AG04449 (cell line): ENCODE data around the gene RBM43.

ENCODE experiments used
- CTCF ChIA-PET: fragments of 350-600 bp; formaldehyde crosslinking; extraction: SDS; loops from one replicate; lab custom pipeline; 2021; ENCODE audit warnings: antibody characterized with exemption; lab: Yijun Ruan, JAX
- POLR2A ChIA-PET: fragments of 400-600, 350-600 bp; formaldehyde crosslinking; extraction: SDS; loops from one replicate; lab custom pipeline; 2020; ENCODE audit warnings: antibody characterized with exemption, inconsistent platforms; lab: Yijun Ruan, JAX
- DNase-seq: peaks from one replicate; pipeline ENCODE4 v3.0.0-alpha.2; 2010; ENCODE audit warnings: low read depth, low spot score
- H3K4me3 ChIP-seq: 2 replicates; pipeline ENCODE4 v1.5.1; 2011; ENCODE audit warnings: low read depth, mild to moderate bottlenecking, control low read depth, low read length
- TF ChIP-seq, protein P1 (sequence below): IDR thresholded peaks from one replicate; pipeline ENCODE4 v1.5.1; 2011; ENCODE audit warnings: mild to moderate bottlenecking, moderate library complexity, low read length, control low read depth, inconsistent platforms; ENCODE audit not compliant: insufficient read depth; ENCODE audit errors: missing control alignments

RBM43 gene

DNA sequence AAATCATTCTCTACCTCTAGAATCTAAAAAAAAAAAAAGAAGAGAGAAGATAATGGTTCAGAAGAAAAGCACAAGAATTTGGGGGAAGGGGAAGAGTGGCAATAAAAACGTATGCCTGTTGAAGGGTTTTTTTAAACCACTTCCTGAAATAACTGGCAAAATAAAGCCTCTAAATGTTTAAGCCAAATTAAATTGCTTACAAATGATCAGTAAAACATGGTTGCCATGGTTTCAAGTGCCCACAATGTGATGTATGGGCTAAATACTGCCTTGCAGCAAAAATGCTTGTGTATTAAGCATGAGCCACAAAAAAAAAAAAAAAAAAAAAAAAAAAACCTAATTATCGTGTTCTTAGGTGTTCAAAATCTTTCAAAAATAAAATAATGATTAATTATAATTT lies 60.8 kb downstream of the RBM43 start:
- no peak overlapping the region for H3K4me3 ChIP-seq
- TF ChIP-seq, protein P1, sequence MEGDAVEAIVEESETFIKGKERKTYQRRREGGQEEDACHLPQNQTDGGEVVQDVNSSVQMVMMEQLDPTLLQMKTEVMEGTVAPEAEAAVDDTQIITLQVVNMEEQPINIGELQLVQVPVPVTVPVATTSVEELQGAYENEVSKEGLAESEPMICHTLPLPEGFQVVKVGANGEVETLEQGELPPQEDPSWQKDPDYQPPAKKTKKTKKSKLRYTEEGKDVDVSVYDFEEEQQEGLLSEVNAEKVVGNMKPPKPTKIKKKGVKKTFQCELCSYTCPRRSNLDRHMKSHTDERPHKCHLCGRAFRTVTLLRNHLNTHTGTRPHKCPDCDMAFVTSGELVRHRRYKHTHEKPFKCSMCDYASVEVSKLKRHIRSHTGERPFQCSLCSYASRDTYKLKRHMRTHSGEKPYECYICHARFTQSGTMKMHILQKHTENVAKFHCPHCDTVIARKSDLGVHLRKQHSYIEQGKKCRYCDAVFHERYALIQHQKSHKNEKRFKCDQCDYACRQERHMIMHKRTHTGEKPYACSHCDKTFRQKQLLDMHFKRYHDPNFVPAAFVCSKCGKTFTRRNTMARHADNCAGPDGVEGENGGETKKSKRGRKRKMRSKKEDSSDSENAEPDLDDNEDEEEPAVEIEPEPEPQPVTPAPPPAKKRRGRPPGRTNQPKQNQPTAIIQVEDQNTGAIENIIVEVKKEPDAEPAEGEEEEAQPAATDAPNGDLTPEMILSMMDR: no peak
- CTCF ChIA-PET: interaction anchor here (0.9 kb wide), 1 partner anchor 38 kb away, joined by 3 read pairs; no protein-coding TSS in a partner anchor
- DNase-seq: no peak
- POLR2A ChIA-PET: no interaction called here

DNA sequence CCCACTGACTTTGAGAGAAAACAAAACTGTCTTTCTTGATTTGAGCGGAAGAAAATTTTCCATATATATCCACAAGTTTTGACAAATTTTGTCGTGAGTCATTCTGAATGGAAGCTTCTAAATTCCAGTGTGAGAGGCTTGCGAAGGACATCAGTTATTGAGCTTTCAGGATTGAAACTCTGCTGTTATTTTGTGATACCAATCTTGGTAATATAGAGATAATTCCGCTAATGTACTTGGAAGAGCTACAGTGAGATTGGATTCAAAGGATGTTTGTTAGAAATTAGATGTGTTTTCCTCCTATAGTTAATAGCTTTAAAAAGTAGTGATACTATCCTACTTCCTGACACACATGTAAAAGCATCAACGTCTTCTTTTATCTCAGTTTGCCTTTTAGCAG lies 61.4 kb downstream of the RBM43 start:
- CTCF ChIA-PET: interaction anchor here (0.9 kb wide), 1 partner anchor 38 kb away, joined by 3 read pairs; no protein-coding TSS in a partner anchor
- no peak for DNase-seq
- TF ChIP-seq, protein P1: no peak
- H3K4me3 ChIP-seq: no peak overlapping the region
- POLR2A ChIA-PET: no interaction called here

DNA sequence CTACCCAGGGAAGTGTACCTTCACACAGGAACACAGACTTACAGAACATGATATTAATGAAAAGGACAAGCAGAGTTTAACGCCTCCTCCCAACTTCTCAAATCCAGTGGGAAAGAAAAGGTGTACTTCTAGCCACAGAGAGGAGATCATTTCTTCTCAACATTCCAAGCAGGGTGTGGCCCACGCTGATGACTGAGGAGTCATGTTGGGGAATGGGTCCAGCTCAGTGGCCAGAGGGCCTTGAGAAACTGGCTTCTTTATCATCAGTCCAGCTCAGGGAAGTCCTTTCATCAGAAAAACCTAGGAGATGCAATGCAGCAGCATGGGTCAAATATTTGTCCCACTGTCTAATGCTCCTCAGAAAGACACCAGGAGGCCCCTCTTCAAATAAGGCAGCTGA lies 63.0 kb downstream of the RBM43 start:
- ChIA-PET POLR2A (no interaction called here), CTCF (no interaction called here)
- H3K4me3 ChIP-seq: no peak overlapping the region
- TF ChIP-seq, protein P1: no peak
- no peak for DNase-seq
